Stimulated activated CD4-positive, alpha-beta T cell treated with anti-CD3 and anti-CD28 coated beads, Interleukin-2, amount 100 ng/mL, for 4 hours (primary cell): ENCODE results near the gene HSPA12B.

ENCODE experiments used
- DNase-seq: peaks from one replicate; pipeline ENCODE4 v3.0.0-alpha.2; 2020; ENCODE audit warnings: low read depth

The HSPA12B gene

GRCh38 chr20:3732327-3733118 is at the start of gene HSPA12B:
Gene HSPA12B, plus strand, starts transcription at chr20:3732685. Its CDS starts 5,990 bp downstream, at chr20:3738675.
- DNase-seq = no peak

GRCh38 chr20:3685341-3685740 is 47.1 kb upstream of the HSPA12B start:
- no peak for DNase-seq

GRCh38 chr20:3686421-3686820 is 46.1 kb upstream of the HSPA12B start:
- DNase-seq = no peak

GRCh38 chr20:3686867-3687321 is 45.6 kb upstream of the HSPA12B start:
- no peak for DNase-seq

- DNase-seq = no peak
Observed at GRCh38 chr20:3687655-3688054, 44.8 kb upstream of the HSPA12B start.

- no peak for DNase-seq
Observed at GRCh38 chr20:3689978-3690377, 42.5 kb upstream of the HSPA12B start.

- DNase-seq = no peak
Observed at GRCh38 chr20:3690413-3690812, 42.1 kb upstream of the HSPA12B start.

GRCh38 chr20:3691306-3691705 is 41.2 kb upstream of the HSPA12B start:
- no peak for DNase-seq

- no peak for DNase-seq
Observed at GRCh38 chr20:3691897-3692296, 40.6 kb upstream of the HSPA12B start.

GRCh38 chr20:3692706-3693294 is 39.7 kb upstream of the HSPA12B start:
- DNase-seq = no peak

GRCh38 chr20:3693376-3693775 is 39.1 kb upstream of the HSPA12B start:
- DNase-seq = no peak

- no peak for DNase-seq
Observed at GRCh38 chr20:3694864-3695263, 37.6 kb upstream of the HSPA12B start.

- no peak for DNase-seq
Observed at GRCh38 chr20:3696200-3696599, 36.3 kb upstream of the HSPA12B start.

- DNase-seq = no peak
Observed at GRCh38 chr20:3696745-3697587, 35.5 kb upstream of the HSPA12B start.

GRCh38 chr20:3697588-3698305 is 34.7 kb upstream of the HSPA12B start:
- no peak for DNase-seq

GRCh38 chr20:3698591-3699001 is 33.9 kb upstream of the HSPA12B start:
- DNase-seq = no peak

GRCh38 chr20:3699037-3699436 is 33.4 kb upstream of the HSPA12B start:
- DNase-seq = no peak

GRCh38 chr20:3701061-3701998 is 31.2 kb upstream of the HSPA12B start:
- DNase-seq = no peak

GRCh38 chr20:3702611-3703391 is 29.7 kb upstream of the HSPA12B start:
- no peak for DNase-seq

- DNase-seq = no peak
Observed at GRCh38 chr20:3704087-3704486, 28.4 kb upstream of the HSPA12B start.
